ENCODE data around the gene CC2D1A. TPM values are rescaled to one million over a fixed set of nuclear protein-coding genes. Genes with fewer than 3 reads are reported as not detected.

The CC2D1A gene
- total RNA-seq, 4 donors from 2014 or later = 113 to 294 (median 177) TPM

DNA sequence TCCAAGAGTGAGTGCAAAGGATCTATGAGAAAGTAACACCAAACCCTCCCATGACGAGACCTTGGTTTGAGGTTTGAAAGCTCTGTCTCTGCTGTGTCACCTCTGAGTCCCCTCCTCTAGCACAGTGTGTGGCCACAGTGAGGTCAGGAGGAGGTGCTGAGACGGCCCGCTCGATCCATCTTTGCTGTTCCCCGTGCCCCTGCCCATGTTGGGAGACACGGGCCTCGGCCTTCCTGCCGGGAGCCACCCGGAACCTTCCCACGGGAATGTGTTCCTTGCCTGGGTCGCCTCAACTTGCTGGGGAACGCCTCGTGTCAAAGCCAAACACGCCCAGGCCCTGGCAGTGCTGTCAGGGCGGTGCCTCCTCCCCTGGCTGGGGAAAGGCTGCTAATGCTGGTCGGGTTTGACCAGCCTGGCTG is 19.0 kb upstream of the CC2D1A start:
- no peaks in the 10 kb centered on the region for H3K9me3 ChIP-seq
- in situ Hi-C loops (cut with MboI; ENCODE audit: low pct_ligation_motif_present in 1 of 4, low pct_unique_long_range_greater_than_20kb in 1 of 4, low sequenced_read_pairs in 3 of 4) = loop anchor here in 2 of 4 donors (10.0 to 25.0 kb wide), 2 partner anchors 168 to 175 kb away; partner anchors contain the start of genes MISP3 (in 1 of the 2) and PALM3 (in 1 of the 2)
- peak; percentile 75 for DNase-seq
- H3K27ac ChIP-seq = peak overlapping the region; percentile 71 to 77 (median 74)
- no peaks in the 10 kb centered on the region for H3K36me3 ChIP-seq
- intact Hi-C loops (cut with DNase I; ENCODE audit: low total_unique reads) = no loop called here
- H3K4me3 ChIP-seq = no peak overlapping the region
- TF ChIP-seq POLR2A (IDR thresholded peaks at IDR 0.05) = peak; percentile 50
- TF ChIP-seq CTCF (IDR thresholded peaks at IDR 0.05) = no peak
- no peak for TF ChIP-seq EP300 (IDR thresholded peaks at IDR 0.05; ENCODE audit: low read depth)
- peak in 2 of 3 donors; percentile 31 to 60 for TF ChIP-seq POLR2AphosphoS5 (IDR thresholded peaks at IDR 0.05)
- H3K27me3 ChIP-seq = no peaks in the 10 kb centered on the region
- H3K4me1 ChIP-seq = peaks cover 11 to 48% (median 28%) of the 10 kb centered on the region in 4 donors
- WGBS, 2 donors (ENCODE audit: low coverage in 1 of 2) = 49% methylated on average over 16 of the region's 16 CpGs; no CpG with 5 or more reads in 1 of the 2 donors

- H3K4me1 ChIP-seq = peaks cover 11 to 45% (median 24%) of the 10 kb centered on the region in 4 donors
- no peaks in the 10 kb centered on the region for H3K36me3 ChIP-seq
- H3K27ac ChIP-seq = peak overlapping the region; percentile 71 to 77 (median 74)
- intact Hi-C loops (cut with DNase I; ENCODE audit: low total_unique reads) (no loop called here), in situ Hi-C loops (cut with MboI; ENCODE audit: low pct_ligation_motif_present in 1 of 4, low pct_unique_long_range_greater_than_20kb in 1 of 4, low sequenced_read_pairs in 3 of 4) (loop anchor here in 2 of 4 donors (10.0 to 25.0 kb wide), 2 partner anchors 167 to 175 kb away; partner anchors contain the start of genes MISP3 (in 1 of the 2) and PALM3 (in 1 of the 2))
- DNase-seq = no peak
- TF ChIP-seq EP300 (IDR thresholded peaks at IDR 0.05; ENCODE audit: low read depth) = no peak
- TF ChIP-seq POLR2AphosphoS5 (IDR thresholded peaks at IDR 0.05) = no peak
- TF ChIP-seq CTCF (IDR thresholded peaks at IDR 0.05) = no peak
- TF ChIP-seq POLR2A (IDR thresholded peaks at IDR 0.05) = no peak
- no peak overlapping the region for H3K4me3 ChIP-seq
- no peaks in the 10 kb centered on the region for H3K27me3 ChIP-seq
- H3K9me3 ChIP-seq = no peaks in the 10 kb centered on the region
- 33 to 45% methylated on average over 4 to 5 of the region's 5 CpGs for WGBS, 2 donors (ENCODE audit: low coverage in 1 of 2)
Observed at GRCh38 chr19:13887517-13887916, 18.5 kb upstream of the CC2D1A start.

DNA sequence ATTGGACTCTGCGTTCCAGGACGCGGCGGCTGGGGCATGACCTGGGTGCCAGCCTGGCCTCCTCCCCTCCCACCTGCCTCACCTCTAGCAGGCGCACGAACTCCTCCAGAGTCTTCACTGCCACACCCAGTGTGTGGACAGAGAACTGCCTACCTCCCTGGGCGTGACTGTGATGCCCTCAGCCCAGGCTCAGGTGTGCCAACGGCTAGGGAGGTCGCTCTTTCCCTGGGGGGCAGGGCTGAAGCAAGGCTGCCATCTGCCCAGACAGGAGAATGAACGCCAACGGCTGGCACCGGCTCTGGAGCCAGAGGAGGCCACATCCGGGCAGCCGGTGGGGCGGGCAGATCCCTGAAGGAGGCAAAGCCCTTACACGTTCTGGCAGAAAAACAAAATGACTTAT is 17.7 kb upstream of the CC2D1A start:
- H3K4me1 ChIP-seq = peaks cover 11 to 51% (median 28%) of the 10 kb centered on the region in 4 donors
- no peak for TF ChIP-seq EP300 (IDR thresholded peaks at IDR 0.05; ENCODE audit: low read depth)
- TF ChIP-seq POLR2AphosphoS5 (IDR thresholded peaks at IDR 0.05) = peak; percentile 44 to 59 (median 57)
- peak in 1 of 5 experiments; percentile 23 for TF ChIP-seq CTCF (IDR thresholded peaks at IDR 0.05)
- TF ChIP-seq POLR2A (IDR thresholded peaks at IDR 0.05) = peak; percentile 26
- peak overlapping the region; percentile 71 to 77 (median 74) for H3K27ac ChIP-seq
- peak; percentile 85 for DNase-seq
- intact Hi-C loops (cut with DNase I; ENCODE audit: low total_unique reads) = no loop called here
- H3K9me3 ChIP-seq = no peaks in the 10 kb centered on the region
- H3K27me3 ChIP-seq = no peaks in the 10 kb centered on the region
- in situ Hi-C loops (cut with MboI; ENCODE audit: low pct_ligation_motif_present in 1 of 4, low pct_unique_long_range_greater_than_20kb in 1 of 4, low sequenced_read_pairs in 3 of 4) = loop anchor here in 2 of 4 donors (10.0 to 25.0 kb wide), 2 partner anchors 167 to 174 kb away; partner anchors contain the start of genes MISP3 (in 1 of the 2) and PALM3 (in 1 of the 2)
- 52 to 54% methylated on average over 4 to 16 of the region's 16 CpGs for WGBS, 2 donors (ENCODE audit: low coverage in 1 of 2)
- H3K36me3 ChIP-seq = no peaks in the 10 kb centered on the region
- no peak overlapping the region for H3K4me3 ChIP-seq

- no peak for DNase-seq
- in situ Hi-C loops (cut with MboI; ENCODE audit: low pct_ligation_motif_present in 1 of 4, low pct_unique_long_range_greater_than_20kb in 1 of 4, low sequenced_read_pairs in 3 of 4) = loop anchor here in 2 of 4 donors (10.0 to 25.0 kb wide), 2 partner anchors 165 to 172 kb away; partner anchors contain the start of genes MISP3 (in 1 of the 2) and PALM3 (in 1 of the 2)
- Histone ChIP-seq H3K27ac (no peak overlapping the region), H3K36me3 (no peaks in the 10 kb centered on the region), H3K4me3 (no peak overlapping the region), H3K9me3 (no peaks in the 10 kb centered on the region), H3K27me3 (no peaks in the 10 kb centered on the region), H3K4me1 (peaks cover 7 to 57% (median 30%) of the 10 kb centered on the region in 4 donors)
- TF ChIP-seq POLR2AphosphoS5 (IDR thresholded peaks at IDR 0.05) = no peak
- no peak for TF ChIP-seq EP300 (IDR thresholded peaks at IDR 0.05; ENCODE audit: low read depth)
- TF ChIP-seq POLR2A (IDR thresholded peaks at IDR 0.05) = no peak
- TF ChIP-seq CTCF (IDR thresholded peaks at IDR 0.05) = no peak
- 93% methylated on average over 13 of the region's 13 CpGs; no CpG with 5 or more reads in 1 of the 2 donors for WGBS, 2 donors (ENCODE audit: low coverage in 1 of 2)
- intact Hi-C loops (cut with DNase I; ENCODE audit: low total_unique reads) = no loop called here
Observed at GRCh38 chr19:13890136-13890535, 15.9 kb upstream of the CC2D1A start.
